ENCODE data around the gene CLASP2.
"Not testable (repeated sequence)": the region's sequence is repeated elsewhere in the genome, so short reads cannot be mapped to it uniquely, and the experiment has no call there.

The CLASP2 gene

DNA sequence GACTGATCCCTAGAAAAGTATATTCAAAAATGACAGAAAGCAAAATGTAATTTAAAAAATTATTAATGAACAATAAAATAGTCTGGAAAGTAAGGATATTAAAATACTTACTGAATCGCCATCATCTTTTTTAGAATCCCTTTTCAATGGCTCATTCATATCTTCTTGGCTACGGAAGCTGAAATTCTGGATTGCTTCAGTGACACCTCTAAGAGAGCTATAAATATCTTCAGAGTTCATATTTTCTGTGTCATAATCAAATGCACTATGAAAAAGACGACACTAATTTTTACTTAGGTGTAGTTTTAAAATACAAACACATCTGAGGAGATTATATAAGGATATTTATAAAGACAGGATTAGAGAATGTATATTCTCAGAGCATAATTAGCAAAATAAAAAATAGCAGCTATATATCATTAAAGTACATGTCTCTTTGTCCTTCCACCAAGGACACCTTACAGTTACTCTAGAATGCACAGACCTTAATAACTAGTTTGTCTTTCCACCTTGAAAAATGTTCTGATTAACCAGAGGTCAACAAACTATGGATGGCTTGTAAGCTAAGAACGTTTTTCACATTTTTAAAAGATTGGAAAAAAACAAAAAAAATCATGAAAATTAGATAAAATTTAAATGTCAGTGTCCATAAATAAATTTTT lies 179.2 kb downstream of the CLASP2 start:
- DNase-seq: no peak

DNA sequence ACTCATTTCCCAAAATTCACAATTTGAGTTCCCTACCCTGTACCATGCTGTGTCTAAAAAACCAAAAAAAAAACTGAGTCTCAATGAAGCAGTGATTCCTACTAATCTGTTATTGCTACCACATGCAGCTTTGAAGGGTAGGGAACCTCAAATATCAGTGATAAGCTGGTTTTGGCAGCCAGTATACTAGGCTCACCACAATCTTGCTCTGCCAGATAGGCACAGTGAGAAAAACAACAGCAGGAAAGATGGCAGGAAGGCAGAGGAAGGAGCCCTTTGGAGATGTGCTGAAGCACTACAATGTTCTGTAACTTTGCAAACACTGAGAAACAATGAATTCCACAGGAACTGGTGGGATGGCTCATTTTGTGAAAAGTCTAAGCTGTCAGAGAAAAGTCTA lies 180.9 kb downstream of the CLASP2 start:
- DNase-seq: no peak

DNA sequence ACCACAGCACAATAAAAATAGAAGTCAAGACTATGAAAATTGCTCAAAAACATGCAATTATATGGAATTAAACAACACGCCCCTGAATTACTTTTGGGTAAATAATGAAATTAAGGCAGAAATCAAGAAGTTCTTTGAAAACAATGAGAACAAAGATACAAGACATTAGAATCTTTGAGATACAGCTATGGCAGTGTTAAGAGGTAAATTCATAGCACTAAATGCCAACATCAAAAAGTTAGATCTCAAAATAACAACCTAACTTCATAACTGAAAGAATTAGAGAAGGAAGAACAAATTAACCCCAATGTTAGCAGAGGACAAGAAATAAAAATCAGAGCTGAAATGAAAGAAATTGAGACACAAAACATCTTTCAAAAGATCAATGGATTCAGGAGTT lies 191.3 kb downstream of the CLASP2 start:
- DNase-seq: no peak

DNA sequence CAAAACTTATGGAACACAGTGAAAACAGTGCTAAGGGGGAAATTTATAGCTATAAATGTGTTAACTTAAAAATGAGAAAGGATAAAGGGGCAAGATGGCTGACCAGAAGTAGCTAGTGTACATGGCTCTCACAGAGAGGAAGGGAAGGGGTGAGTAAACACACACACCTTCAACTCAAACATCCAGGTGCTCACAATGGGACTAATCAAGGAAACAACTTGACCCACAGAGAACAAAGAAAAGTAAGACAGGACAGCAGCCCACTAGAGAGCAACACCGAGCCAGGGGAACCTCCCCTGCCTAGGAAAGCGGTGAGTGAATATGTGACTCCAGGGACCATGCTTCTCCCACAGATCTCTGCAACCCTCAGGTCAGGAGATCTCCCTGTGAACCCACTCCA lies 192.8 kb downstream of the CLASP2 start:
- no peak for DNase-seq

DNA sequence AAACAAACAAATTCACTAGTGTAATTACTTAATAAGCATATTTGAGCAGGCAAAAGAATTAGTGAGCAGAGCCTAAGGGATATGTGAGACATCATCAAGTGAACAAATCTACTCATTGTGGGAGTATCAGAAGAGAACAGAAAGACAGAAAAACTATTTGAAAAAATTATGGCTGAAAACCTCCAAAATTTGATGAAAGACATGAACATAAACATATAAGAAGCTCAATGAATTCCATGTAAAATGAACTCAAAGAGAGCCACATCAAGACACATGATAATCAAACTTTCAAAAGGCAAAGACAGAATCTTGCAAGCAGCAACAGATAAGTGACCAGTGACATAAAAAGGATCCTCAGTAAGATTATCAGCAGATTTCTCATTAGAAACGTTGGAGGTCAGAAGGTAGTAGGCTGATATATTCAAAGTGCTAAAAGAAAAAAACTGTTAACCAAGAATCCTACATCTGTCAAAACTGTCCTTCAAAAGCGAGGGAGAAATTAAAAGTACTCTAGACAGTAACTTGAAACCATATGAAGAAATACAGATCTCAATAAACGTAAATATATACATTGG lies 194.9 kb downstream of the CLASP2 start:
- no peak for DNase-seq

DNA sequence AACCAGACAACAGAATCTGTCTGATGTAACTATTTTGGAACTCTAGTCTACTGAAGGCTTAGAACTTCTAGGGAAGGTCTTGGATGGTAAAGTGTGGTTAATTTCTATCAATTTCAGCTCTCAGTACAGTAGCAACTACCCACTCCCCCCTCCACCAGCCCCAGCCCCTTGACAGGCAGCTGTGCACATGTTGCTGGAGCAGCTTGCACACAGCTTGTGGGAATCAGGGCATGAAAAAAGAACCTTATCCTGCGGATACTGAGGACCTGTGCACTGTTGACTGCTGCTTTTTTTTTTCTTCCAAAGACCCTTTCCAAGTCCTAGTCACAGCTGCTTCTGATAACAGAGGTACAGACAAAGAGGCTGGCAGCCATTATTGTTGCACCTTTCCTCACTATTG lies 196.3 kb downstream of the CLASP2 start:
- DNase-seq: no peak

DNA sequence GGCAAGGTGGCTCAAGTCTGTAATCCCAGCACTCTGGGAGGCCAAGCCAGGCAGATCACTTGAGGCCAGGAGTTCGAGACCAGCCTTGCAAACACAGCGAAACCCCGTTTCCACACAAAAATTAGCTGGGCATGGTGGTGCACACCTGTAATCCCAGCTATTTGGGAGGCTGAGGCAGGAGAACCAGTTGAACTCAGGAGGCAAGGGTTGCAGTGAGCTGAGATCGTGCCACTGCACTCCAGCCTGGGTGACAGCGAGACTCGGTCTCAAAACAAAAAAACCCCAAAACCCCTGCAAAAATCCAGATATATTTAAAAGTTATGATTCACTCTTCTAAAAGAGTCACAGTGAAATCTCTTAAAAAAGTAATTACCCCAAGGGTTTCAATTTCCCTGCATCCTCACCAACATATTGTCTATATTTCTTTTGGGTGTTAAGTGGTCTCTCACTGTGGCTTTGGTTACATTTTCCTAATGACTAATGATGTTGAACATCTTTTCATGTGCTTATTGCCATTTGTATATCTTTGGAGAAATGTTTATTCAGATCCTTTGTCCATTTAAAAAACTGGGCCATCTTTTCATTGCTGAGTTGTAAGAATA lies 204.7 kb downstream of the CLASP2 start:
- no peak for DNase-seq

DNA sequence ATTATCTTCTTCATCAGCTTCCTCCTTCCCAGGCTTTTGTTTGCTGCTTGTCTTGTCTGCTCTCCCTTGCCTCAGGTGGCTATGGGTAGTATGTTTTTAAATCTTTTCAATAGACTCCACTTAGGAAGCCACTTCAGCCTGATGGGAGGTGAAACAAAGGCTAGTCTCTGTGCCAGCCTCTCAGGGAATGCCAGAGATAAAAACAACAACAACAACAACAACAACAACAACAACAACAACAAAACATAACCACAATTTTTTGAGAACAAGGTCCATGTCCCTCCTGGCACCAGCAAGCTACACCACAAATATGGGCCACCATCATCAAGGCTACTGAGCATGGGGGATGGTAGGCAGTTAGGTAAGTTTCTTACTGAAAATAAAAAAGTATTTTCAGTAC lies 213.0 kb downstream of the CLASP2 start:
- no peak for DNase-seq

DNA sequence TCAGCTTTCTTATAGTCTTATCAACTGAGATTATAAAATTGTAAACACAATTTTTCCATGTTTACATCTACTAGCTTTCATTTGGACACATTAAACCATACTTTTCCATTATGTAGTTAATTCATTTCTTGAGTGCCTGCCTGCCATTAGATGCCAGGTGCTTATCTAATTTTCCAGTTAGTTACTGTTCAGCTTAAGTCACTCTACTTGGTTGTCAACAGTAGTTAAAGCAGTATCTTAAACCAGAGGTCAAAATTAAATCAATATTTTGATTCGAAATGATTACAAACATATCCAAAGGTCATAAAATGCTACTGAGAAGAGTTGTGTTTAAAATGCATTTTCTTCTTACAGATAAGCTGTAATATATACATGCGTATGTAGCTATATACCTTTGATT lies 221.6 kb downstream of the CLASP2 start:
- no peak for DNase-seq

DNA sequence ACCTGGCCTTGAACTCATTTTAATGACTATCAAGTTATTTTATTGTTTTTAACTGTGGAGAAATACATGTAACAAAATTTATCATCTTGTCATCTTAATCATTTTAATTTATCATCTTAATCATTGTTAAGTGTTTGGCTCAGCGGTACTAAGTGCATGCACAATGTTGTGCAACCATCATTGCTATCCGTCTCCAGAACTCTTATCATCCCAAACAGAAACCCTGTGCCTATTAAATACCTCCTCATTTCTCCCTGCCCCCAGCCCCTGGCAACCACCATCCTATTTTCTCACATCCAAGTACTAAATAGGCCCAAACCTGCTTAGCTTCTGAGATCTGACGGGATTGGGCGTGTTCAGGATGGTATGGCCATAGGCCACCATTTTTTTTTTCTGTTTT lies 226.3 kb downstream of the CLASP2 start:
- DNase-seq: no peak

DNA sequence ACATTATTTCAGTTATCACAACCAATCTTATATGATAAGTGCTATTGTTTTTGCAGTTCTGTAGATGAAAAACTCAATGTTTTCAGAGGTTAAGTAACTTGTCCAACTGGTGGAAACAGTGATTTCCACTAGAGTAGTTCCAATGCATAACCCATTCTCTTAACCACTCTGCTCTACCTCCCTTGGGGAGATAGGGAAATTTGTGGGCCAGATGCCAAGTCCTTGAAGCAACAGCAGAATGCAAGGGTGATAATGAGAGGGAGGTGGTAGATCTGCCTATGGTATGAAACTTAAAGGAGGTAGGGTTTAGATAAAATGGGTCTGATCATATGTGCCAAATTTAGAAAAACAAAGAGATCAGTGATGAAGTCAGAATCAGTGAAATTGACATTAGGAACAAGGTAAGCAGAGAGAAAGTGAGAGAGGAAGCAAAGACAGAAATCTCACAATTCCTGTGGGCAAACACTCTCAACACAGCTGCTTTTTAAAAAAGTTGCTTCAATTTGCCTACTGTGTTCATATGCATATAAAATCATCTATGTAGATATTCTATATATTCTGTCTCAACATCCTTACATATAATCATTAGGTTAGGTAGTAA lies 227.3 kb downstream of the CLASP2 start:
- DNase-seq: no peak

DNA sequence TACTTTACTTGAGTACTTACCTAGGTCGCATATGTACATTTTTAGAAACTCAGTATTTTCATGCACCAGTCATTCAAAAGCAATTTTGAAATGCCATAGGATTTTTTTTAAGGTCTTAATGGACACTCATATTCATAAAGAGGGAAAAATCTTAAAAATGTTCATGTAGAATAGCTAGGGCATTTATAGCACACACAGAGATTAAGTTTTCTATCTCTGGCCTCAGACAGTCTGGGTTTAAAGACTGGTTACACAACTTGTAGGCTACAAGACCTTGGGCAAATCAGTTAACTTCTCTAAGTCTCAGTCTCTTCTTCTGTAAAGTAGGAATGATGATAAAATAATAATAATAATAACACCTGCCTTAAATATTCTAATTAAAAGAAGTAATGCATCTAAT lies 229.4 kb downstream of the CLASP2 start:
- no peak for DNase-seq

DNA sequence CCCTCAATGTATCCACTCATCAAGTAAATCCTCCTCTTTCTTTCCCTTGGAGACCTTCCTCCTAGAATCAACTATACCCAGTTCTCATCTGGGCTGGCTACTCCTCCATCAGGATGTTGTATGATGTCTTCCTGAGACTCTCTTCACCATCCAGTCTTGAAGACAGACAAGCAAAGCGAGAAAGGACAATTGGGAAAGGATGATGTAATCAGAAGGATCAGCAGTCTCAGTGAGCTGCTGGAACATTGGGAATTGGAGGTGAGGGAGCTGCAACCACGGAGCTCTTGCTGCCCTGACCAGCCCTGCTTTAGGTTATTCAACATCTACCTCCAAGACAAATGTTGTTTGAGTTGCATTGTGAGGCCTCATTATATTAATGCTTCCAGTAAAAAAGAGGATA lies 229.8 kb downstream of the CLASP2 start:
- no peak for DNase-seq

DNA sequence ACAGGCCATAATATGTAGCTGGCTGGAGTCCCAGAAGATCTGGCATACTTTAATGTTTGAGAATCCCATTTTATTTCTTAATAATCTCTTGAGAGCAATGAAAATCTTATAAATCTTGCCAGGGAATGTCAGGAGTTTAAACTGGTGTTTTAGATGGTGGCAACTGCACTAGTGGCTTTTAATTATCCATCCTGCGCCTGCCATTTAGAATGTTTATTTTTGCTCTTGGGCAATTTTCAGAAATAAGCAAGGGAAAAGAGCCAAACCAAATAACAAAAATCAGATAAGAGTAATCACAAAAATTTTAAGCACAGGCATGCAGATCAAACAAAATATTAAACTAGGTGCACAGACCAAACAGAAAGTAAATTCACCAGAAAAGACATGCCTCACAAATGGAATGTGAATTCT lies 235.9 kb downstream of the CLASP2 start:
- no peak for DNase-seq

DNA sequence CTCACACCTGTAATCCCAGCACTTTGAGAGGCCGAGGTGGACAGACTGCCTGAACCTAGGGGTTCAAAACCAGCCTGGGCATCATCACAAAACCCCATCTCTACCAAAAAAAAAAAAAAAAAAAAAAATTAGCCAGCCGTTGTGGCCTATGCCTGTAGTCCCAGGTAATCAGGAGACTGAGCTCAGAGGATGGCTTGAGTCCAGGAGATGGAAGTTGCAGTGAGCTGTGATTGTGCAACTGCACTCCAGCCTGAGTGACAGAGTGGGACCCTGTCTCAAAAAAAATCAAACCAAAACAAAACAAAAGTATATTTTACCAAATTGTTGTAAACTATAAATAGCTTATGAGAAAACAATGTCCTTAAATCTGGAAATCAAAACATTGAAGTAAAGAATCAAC lies 243.2 kb downstream of the CLASP2 start:
- DNase-seq: no peak

DNA sequence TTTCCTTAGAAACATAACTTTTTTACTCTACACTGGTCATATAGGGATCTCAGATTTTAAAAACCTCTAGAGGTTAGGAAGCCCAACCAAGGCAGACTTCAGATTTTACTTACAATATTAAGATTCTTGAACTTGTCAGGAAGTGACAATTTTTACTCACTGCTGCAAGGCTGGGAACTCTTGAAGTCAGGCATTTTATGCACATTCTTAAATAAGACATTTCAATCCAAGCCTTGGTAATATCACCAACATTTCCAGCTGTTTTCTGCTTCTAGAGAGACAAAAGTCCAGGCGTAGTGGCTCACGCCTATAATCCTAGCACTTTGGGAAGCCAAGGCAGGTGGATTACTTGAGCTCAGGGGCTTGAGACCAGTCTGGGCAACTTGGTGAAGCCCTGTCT lies 244.2 kb downstream of the CLASP2 start:
- no peak for DNase-seq

DNA sequence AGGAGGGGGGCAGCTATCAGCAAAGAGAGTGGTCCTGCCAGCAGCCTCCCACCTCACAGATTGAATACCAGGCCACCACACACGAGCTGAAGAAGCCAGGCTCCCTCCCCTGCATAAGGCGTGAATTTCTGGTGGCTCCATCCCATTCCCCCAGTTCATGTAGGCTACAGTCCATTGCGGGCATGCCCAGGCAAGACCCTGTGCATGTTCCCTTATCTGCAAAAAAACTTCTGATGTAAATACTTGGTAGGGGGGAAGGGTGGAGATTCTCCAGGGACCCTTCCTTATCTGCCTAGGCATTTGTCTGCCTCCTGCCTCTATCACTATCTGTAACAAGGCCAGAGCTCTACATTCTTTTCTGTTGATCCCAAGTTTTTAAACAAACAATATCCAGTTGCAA lies 250.3 kb downstream of the CLASP2 start:
- no peak for DNase-seq

DNA sequence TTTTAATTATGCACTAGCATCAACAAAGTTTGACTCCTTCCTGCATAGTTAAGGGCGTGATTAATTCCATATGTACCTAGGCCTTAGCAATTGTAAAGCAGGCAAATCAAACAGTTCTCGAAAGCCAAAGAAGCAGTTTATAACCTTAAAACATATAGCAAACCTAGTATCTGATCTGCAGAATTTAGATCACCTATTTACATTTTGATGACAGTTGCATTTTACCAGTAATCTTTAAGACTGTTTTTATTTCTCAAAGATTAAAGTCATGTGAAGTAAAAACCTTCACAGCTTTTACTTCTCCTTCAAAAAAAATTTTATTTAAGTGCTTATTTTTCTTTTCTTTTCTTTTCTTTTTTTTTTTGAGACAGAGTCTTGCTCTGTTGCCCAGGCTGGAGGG lies 257.0 kb downstream of the CLASP2 start:
- no peak for DNase-seq

DNA sequence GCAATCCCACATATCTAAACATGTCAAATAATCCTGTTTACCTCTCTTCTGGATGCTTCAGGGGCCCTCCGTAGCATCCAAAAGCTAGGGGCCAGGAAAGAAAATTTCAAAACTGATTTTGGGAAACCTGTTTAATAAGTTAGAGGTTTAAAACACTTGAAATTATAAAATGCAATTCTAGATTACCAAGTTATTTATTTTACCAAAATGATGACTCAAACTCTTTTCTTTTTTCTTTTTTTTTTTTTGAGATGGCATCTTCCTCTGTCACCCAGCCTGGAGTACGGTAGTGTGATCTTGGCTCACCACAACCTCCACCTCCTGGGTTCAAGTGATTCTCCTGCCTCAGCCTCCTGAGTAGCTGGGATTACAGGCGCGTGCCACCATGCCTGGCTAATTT lies 258.5 kb downstream of the CLASP2 start:
- not testable (repeated sequence) for DNase-seq

DNA sequence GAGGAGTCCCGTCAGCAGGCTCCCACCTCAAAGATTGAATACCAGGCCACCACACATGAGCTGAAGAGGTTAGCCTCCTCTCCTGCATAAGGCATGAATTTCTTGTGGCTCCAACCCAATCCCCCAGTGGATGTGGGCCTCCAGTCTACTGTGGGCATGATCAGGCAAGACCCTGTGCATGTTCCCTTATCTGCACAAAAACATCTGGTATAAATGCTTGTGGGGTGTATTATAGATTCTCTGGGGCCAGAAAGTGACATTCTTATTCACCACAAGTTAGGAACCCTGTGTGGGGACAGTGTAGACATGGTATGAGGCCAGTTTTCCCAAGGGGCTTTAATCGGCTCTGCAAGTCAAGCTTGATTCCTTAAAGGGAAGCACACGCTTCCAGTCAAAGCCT lies 259.6 kb downstream of the CLASP2 start:
- DNase-seq: no peak

DNA sequence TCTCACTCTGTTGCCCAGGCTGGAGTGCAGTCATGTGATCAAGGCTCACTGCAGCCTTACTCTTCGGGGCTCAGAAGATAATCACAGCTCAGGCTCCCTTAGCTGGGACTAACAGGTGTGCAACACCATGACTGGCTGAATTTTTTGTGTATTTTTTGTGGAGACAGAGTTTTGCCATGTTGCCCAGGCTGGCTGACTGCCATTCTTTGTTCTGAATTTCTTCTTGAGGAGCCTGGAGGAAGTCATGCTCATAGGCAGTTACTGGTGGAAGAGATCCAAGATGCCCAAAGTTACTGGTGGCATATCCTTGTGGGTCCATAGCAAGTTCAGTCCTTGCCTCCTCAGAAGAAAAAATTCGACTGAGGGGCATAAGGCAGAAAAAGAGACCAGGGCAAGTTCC lies 261.3 kb downstream of the CLASP2 start:
- DNase-seq: no peak

DNA sequence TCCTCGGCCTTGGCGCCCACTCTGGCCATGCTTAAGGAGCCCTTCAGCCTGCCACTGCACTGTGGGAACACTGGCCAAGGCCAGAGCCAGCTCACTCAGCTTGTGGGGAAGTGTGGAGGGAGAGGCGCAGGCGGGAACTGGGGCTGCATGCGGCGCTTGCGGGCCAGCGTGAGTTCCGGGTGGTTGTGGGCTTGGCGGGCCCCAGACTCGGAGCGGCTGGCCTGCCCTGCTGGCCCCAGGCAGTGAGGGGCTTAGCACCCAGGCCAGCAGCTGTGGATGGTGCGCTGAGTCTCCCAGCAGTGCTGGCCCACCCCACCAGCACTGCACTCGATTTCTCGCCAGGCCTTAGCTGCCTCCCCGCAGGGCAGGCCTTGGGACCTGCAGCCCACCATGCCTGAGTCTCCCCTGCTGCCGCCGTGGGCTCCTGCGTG lies 264.7 kb downstream of the CLASP2 start:
- no peak for DNase-seq

DNA sequence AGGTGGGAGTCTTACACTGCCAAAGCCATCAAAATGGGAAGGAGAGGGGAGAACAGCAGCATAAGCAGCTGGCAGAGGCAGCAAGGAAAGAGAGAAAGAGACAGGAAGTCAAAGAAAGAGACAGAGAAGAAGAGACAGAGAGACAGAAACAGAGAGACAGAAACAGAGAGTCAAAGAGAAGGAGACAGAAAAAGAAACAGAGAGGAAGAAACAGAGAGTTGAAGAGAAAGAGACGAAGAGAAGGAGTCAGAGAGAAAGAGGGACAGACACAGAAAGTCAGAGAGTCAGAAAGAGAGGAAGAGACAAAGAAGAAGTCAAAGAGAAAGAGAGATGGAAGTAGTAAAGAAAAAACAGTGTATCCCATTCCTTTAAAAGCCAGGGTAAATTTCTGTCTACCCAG lies 266.1 kb downstream of the CLASP2 start:
- DNase-seq: not testable (repeated sequence)

DNA sequence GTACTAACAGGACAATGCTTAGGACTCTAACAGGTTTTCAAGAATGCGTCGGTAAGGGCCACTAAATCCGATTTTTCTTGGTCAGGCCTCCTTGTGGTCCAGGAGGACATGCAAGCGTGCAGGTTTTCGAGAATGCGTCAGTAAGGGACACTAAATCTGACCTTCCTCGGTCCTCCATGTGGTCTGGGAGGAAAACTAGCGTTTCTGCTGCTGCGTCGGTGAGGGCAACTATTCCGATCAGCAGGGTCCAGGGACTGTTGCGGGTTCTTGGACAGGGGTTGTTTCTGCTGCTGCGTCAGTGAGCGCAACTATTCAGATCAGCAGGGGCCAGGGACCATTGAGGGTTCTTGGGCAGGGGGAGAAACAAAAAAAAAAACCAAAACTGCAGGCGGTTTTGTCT lies 270.1 kb downstream of the CLASP2 start:
- DNase-seq: no peak

DNA sequence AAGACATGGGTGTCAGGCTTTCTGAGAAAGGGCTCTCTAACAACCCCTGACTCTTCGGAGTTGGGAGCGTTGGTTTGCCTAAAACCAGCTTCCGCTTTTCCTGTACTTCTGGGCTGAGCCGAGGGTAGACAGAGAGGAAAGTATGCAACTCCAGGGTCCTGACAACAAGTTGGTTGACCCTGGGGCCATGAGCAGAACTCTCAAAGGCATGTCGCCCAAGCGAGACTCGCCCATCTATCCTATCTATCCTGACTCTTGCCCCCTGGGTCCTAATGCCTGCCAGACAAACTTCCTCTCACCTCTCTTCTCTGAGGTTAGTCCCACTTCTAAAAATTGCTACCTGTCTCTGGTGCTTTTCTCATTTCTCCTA lies 270.8 kb downstream of the CLASP2 start:
- DNase-seq: not testable (repeated sequence)

Data from HCEC 1CT (cell line).